ENCODE measurements around the gene UTY. TPM values are rescaled to one million over a fixed set of nuclear protein-coding genes. Genes with fewer than 3 reads are reported as not detected.

The UTY gene
- total RNA-seq, 1 donor from 2014 or later: not detected

GRCh38 chrY:13205214-13205613 lies 274.6 kb downstream of the UTY start:
- Mint-ChIP-seq H3K27me3 (no peaks in the 10 kb centered on the region), H3K36me3 (ENCODE audit: insufficient read depth) (no peaks in the 10 kb centered on the region), H3K4me3 (ENCODE audit: low read depth) (no peak overlapping the region), H3K9me3 (ENCODE audit: low read depth) (no peaks in the 10 kb centered on the region), H3K27ac (no peak overlapping the region), H3K4me1 (ENCODE audit: low read depth) (no peaks in the 10 kb centered on the region)
- TF ChIP-seq CTCF (IDR thresholded peaks at IDR 0.05; ENCODE audit: unreplicated experiment): no peak
- no peak for DNase-seq (ENCODE audit: low spot score, unreplicated experiment)

Other genes starting within 250 kb of the UTY start
- not detected in 2 replicates for gene TMSB4Y, start 223.9 kb upstream of the UTY start, total RNA-seq